Right lobe of liver (tissue), 4 donors: Measurements from ENCODE around the gene C4BPA.

Source experiments
- CTCF ChIP-seq, 4 donors: fragments of 200-600 bp in 3 of 4; fragments of 450-650 bp in 1 of 4; IDR thresholded peaks; one replicate each; pipeline versions ENCODE4 v1.5.1 to v1.8.0; 2016 to 2022; ENCODE audit warnings: antibody characterized with exemption in 4 of 4, mild to moderate bottlenecking in 2 of 4
- POLR2A ChIP-seq: fragments of 450-650 bp; IDR thresholded peaks from one replicate; pipeline ENCODE4 v1.6.1; 2017; ENCODE audit warnings: antibody characterized with exemption, mild to moderate bottlenecking
- donor health status: DM: no; HTN: no; CAD: no.
- donor health status: DM: no; HTN: no; CAD: no.
- donor health status: DM: no; HTN: yes; CAD: no.

GRCh38 chr1:207155028-207155427 lies 51.0 kb downstream of the C4BPA start:
- no peak for TF ChIP-seq CTCF (IDR thresholded peaks at IDR 0.05)
- no peak for TF ChIP-seq POLR2A
